Right atrium auricular region (tissue), 2 donors: ENCODE results near the gene NTNG2. TPM values are rescaled to one million over a fixed set of nuclear protein-coding genes. Genes with fewer than 3 reads are reported as not detected.
A peak's percentile ranks its signal among the peaks of the same experiment; 100 is the strongest.

Experiments
- DNase-seq: peaks from one replicate; pipeline ENCODE4 v3.0.0-alpha.2; 2019; ENCODE audit warnings: low spot score
- H3K27ac ChIP-seq, 2 donors: fragments of 200-600 bp; sonication (generic); 1 replicate in 1 of 2; 2 replicates in 1 of 2; pipeline ENCODE4 v1.5.1; 2016 to 2019
- H3K27me3 ChIP-seq, 2 donors: fragments of 200-600 bp; sonication (generic); one replicate each; pipeline versions ENCODE4 v1.5.1 to v1.6.0; 2017 to 2019
- H3K36me3 ChIP-seq: fragments of 200-600 bp; sonication (generic); one replicate; pipeline ENCODE4 v1.5.1; 2016
- H3K4me1 ChIP-seq, 2 donors: fragments of 200-600 bp; sonication (generic); one replicate each; pipeline versions ENCODE4 v1.5.1 to v1.6.0; 2017 to 2019
- H3K4me3 ChIP-seq, 2 donors: fragments of 200-600 bp; sonication (generic); 1 replicate in 1 of 2; 2 replicates in 1 of 2; pipeline ENCODE4 v1.5.1; 2017 to 2019; ENCODE audit warnings: mild to moderate bottlenecking in 1 of 2, moderate library complexity in 1 of 2
- H3K9me3 ChIP-seq, 2 donors: fragments of 200-600 bp; sonication (generic); one replicate each; pipeline ENCODE4 v1.5.1; 2019
- total RNA-seq, 2 donors: library from RNA; depleted of rRNA; stranded (reverse); fragments of >200 nt; gene quantifications; one replicate each; pipeline ENCODE4 v1.1.0, GENCODE V29; 2016
- TF ChIP-seq, protein P1 (sequence below), 2 donors: fragments of 200-600 bp; sonication (generic); IDR thresholded peaks; one replicate each; pipeline ENCODE4 v1.5.1; 2019; ENCODE audit warnings: antibody characterized with exemption in 2 of 2

The NTNG2 gene
- total RNA-seq, 2 donors from 2014 or later, result 5.2 to 16.9 TPM

DNA sequence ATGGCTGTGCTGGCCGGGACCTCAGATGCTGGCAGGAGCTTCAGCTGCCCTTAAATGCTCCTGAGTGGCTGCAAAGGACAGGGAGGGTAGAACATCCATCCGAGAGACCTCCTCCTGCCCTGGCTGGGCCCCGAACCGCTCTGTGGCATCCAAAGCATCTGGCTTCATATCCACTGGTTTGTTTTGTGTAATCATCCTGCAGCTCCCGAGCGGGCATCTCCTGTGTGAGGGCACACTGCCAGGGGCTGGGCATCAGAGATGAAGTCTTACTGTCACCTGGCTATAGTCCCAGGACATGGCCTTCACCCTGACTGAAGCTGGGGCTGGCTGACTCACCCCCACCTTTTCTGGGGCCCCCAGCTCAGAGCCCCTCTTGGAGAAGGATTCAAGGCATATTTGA lies 18.5 kb upstream of the NTNG2 start:
- no peak for DNase-seq
- H3K36me3 ChIP-seq, result no peaks in the 10 kb centered on the region
- TF ChIP-seq, protein P1, sequence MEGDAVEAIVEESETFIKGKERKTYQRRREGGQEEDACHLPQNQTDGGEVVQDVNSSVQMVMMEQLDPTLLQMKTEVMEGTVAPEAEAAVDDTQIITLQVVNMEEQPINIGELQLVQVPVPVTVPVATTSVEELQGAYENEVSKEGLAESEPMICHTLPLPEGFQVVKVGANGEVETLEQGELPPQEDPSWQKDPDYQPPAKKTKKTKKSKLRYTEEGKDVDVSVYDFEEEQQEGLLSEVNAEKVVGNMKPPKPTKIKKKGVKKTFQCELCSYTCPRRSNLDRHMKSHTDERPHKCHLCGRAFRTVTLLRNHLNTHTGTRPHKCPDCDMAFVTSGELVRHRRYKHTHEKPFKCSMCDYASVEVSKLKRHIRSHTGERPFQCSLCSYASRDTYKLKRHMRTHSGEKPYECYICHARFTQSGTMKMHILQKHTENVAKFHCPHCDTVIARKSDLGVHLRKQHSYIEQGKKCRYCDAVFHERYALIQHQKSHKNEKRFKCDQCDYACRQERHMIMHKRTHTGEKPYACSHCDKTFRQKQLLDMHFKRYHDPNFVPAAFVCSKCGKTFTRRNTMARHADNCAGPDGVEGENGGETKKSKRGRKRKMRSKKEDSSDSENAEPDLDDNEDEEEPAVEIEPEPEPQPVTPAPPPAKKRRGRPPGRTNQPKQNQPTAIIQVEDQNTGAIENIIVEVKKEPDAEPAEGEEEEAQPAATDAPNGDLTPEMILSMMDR (IDR thresholded peaks at IDR 0.05), result no peak
- H3K4me3 ChIP-seq, result no peak overlapping the region
- H3K4me1 ChIP-seq, result peaks cover 0 to 10% of the 10 kb centered on the region in 2 donors
- no peak overlapping the region for H3K27ac ChIP-seq
- H3K9me3 ChIP-seq, result no peaks in the 10 kb centered on the region
- no peaks in the 10 kb centered on the region for H3K27me3 ChIP-seq

DNA sequence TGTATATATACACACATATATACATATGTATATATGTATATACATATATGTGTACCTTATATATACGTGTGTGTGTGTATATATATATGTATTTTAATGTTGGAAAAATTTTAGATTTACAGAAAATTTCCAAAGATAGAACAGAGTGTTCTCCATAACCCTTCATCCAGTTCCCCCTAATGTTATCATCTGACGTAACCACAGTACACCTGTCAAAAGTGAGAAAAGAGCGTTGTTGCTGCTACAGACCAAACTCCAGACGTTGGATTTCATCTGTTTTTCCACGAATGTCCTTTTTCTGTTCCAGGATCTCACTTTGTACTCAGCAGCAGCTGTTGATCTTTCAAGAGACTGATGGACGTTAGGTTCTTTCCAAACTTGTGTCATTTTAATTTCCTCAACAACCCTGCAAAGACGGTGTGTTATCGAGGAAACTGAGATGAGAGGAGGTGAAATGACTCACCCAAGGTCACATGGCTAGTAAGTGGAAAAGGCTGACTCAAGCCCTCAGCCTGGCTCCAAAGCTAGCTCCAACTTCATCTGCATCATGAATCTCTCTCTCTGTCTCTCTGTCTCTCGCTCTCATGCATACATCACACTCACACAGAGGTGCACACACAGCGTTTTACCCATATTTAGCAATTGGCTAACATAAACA lies 17.0 kb upstream of the NTNG2 start:
- Histone ChIP-seq H3K27me3 (no peaks in the 10 kb centered on the region), H3K27ac (no peak overlapping the region), H3K4me1 (peaks cover 0 to 13% of the 10 kb centered on the region in 2 donors), H3K36me3 (no peaks in the 10 kb centered on the region), H3K9me3 (no peaks in the 10 kb centered on the region), H3K4me3 (no peak overlapping the region)
- DNase-seq, result no peak
- TF ChIP-seq, protein P1 (IDR thresholded peaks at IDR 0.05), result no peak

DNA sequence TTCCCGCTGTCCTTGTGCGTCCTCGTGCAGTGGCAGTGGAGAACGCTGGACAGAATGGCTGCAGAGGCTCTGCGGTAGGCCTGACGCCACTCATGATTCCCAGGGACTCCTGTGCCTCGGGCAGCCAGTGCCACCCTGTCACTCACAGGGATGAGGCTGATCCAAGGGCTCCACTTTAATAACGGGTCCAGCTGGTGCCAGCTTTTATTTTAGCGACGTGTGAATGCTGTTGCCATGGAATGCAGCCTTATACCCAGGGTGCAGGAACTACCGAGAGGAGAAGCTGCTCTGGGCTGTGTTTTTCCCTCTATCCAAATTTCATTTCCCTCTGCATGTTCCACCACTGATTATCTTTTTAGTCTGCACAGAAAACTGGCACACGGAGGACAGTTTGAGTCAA lies 15.8 kb upstream of the NTNG2 start:
- H3K27ac ChIP-seq, result peak overlapping the region in 1 of 2 donors; percentile 1
- no peaks in the 10 kb centered on the region for H3K36me3 ChIP-seq
- TF ChIP-seq, protein P1 (IDR thresholded peaks at IDR 0.05), result no peak
- H3K4me1 ChIP-seq, result peaks cover 0 to 16% of the 10 kb centered on the region in 2 donors
- no peak for DNase-seq
- H3K27me3 ChIP-seq, result no peaks in the 10 kb centered on the region
- no peak overlapping the region for H3K4me3 ChIP-seq
- no peaks in the 10 kb centered on the region for H3K9me3 ChIP-seq

DNA sequence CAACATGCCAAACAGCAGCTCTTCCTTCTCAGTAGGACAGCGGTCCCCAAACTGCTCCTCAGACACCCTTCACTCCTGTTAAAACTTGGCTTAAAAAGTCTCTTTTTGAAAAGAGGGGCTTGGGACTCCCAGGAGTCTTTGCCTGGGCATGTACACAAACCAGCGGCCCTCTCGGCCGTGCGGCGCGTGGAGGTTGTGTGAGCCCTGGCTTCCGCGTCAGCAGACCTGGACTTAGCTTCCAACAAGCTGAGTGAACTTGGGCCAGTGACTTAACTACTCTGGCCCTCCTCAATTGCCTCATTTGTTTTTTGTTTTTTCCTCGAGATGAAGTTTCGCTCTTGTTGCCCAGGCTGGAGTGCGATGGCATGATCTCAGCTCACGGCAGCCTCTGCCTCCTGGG lies 15.3 kb upstream of the NTNG2 start:
- H3K4me1 ChIP-seq, result peaks cover 0 to 11% of the 10 kb centered on the region in 2 donors
- no peaks in the 10 kb centered on the region for H3K36me3 ChIP-seq
- peak overlapping the region in 1 of 2 donors; percentile 1 for H3K27ac ChIP-seq
- DNase-seq, result no peak
- H3K27me3 ChIP-seq, result no peaks in the 10 kb centered on the region
- H3K9me3 ChIP-seq, result no peaks in the 10 kb centered on the region
- TF ChIP-seq, protein P1 (IDR thresholded peaks at IDR 0.05), result no peak
- no peak overlapping the region for H3K4me3 ChIP-seq

DNA sequence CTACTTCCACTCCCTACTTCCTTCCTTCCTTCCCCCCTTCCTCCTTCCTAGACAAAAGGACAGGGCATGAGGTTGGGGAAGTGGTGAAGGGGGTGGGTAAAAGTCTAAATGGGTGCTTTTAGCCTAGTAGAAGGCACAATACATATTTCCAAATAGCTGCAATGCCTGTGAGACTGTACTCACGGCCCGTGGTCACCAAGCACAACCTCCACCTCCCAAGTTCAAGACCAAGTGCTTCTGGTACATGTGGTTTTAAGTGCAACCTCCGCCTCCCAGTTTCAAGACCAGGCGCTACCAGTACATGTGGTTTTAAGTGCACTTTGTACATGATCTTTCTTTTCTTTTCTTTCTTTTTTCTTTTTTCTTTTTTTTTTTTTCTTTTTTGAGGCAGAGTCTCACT lies 14.5 kb upstream of the NTNG2 start:
- H3K27ac ChIP-seq, result no peak overlapping the region
- DNase-seq, result no peak
- no peak overlapping the region for H3K4me3 ChIP-seq
- H3K27me3 ChIP-seq, result no peaks in the 10 kb centered on the region
- TF ChIP-seq, protein P1 (IDR thresholded peaks at IDR 0.05), result no peak
- peaks cover 0 to 6% of the 10 kb centered on the region in 2 donors for H3K4me1 ChIP-seq
- H3K9me3 ChIP-seq, result no peaks in the 10 kb centered on the region
- no peaks in the 10 kb centered on the region for H3K36me3 ChIP-seq

DNA sequence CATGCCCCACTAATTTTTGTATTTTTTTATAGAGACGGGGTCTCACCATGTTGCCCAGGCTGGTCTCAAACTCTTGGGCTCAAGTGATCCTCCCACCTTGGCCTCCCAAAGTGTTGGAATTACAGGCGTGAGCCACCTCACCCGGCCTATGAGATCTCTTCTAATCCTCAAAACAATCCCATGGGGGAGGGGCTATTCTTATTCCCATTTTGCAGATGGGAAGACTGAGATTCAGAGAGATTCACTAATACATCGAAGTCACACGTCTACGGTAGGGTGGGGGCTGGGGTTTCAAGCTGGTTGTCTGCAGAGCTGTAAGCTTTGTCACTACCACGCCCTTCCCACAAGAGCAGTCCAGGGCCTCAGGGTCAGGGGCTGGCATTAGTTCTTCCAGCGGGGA lies 14.0 kb upstream of the NTNG2 start:
- no peaks in the 10 kb centered on the region for H3K27me3 ChIP-seq
- TF ChIP-seq, protein P1 (IDR thresholded peaks at IDR 0.05), result no peak
- no peak for DNase-seq

More for the DNA sequence above, 14.0 kb upstream of the NTNG2 start:
- H3K4me3 ChIP-seq, result no peak overlapping the region
- no peaks in the 10 kb centered on the region for H3K9me3 ChIP-seq
- H3K36me3 ChIP-seq, result no peaks in the 10 kb centered on the region
- H3K4me1 ChIP-seq, result peaks cover 0 to 6% of the 10 kb centered on the region in 2 donors
- H3K27ac ChIP-seq, result no peak overlapping the region
